Right kidney (tissue), 1 donor: ENCODE results near the gene PPP6R1.
A peak's percentile ranks its signal among the peaks of the same experiment; 100 is the strongest.

Source experiments
- DNase-seq: peaks from one replicate; pipeline ENCODE4 v3.0.0-alpha.2; 2016

PPP6R1 gene

GRCh38 chr19:55283548-55284377 is 24.9 kb upstream of the PPP6R1 start, which contains the start of gene BRSK1:
BRSK1 (plus strand) TSS chr19:55283997; CDS start chr19:55284443, 446 bp downstream.
- DNase-seq, result peak; percentile 29

- DNase-seq, result peak; percentile 94
Observed at GRCh38 chr19:55279770-55280643, 21.2 kb upstream of the PPP6R1 start, which contains the start of gene HSPBP1. HSPBP1 (minus strand) TSS chr19:55280110; CDS start chr19:55279608, 502 bp downstream.

GRCh38 chr19:55279340-55279739 is 20.5 kb upstream of the PPP6R1 start:
- DNase-seq, result no peak

GRCh38 chr19:55278391-55279135 is 19.7 kb upstream of the PPP6R1 start:
- DNase-seq, result no peak

- no peak for DNase-seq
Observed at GRCh38 chr19:55277494-55277893, 18.7 kb upstream of the PPP6R1 start.

GRCh38 chr19:55276720-55277430 is 18.1 kb upstream of the PPP6R1 start:
- no peak for DNase-seq

- DNase-seq, result no peak
Observed at GRCh38 chr19:55275851-55276719, 17.3 kb upstream of the PPP6R1 start.

- DNase-seq, result no peak
Observed at GRCh38 chr19:55273978-55274707, 15.3 kb upstream of the PPP6R1 start.

GRCh38 chr19:55272142-55272541 is 13.3 kb upstream of the PPP6R1 start:
- DNase-seq, result no peak

- no peak for DNase-seq
Observed at GRCh38 chr19:55270172-55270942, 11.5 kb upstream of the PPP6R1 start.

GRCh38 chr19:55269299-55269698 is 10.5 kb upstream of the PPP6R1 start:
- no peak for DNase-seq

- no peak for DNase-seq
Observed at GRCh38 chr19:55266840-55267239, 8.0 kb upstream of the PPP6R1 start.

- DNase-seq, result no peak
Observed at GRCh38 chr19:55266404-55266803, 7.6 kb upstream of the PPP6R1 start.

- DNase-seq, result no peak
Observed at GRCh38 chr19:55265723-55266386, 7.0 kb upstream of the PPP6R1 start.

- DNase-seq, result no peak
Observed at GRCh38 chr19:55265173-55265572, 6.4 kb upstream of the PPP6R1 start.

- DNase-seq, result no peak
Observed at GRCh38 chr19:55264531-55264930, 5.7 kb upstream of the PPP6R1 start.

- DNase-seq, result no peak
Observed at GRCh38 chr19:55262359-55262758, 3.5 kb upstream of the PPP6R1 start.

GRCh38 chr19:55261671-55262126 is 2.9 kb upstream of the PPP6R1 start:
- no peak for DNase-seq
